ENCODE data around the gene PLXNA4. TPM values are rescaled to one million over a fixed set of nuclear protein-coding genes. Genes with fewer than 3 reads are reported as not detected.

PLXNA4 gene
- total RNA-seq, 1 experiment from 2014 or later, result not detected

DNA sequence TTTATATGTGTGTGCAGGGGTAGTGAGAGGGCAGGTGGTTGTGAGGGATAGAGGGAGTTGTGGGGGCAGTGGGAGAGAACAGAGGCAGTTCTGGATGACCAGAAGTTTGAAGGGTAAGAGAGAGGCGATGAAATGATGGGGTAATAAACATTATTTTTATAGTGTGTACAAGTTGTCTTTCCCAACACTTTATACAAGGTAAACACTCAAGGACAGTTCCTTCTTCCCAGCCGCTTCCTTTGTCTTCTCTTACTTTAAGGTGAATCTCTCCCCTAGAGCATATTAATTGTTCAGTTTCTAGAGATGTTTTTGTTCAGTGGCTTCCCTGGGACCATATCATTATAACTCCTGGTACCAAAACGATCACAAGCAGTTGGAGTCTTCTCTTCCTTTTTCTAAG, 475.8 kb downstream of the PLXNA4 start:
- peaks cover 6% of the 10 kb centered on the region for H3K27me3 Mint-ChIP-seq (ENCODE audit: insufficient read depth, unreplicated experiment)
- no peak overlapping the region for H3K27ac Mint-ChIP-seq (ENCODE audit: low read depth, unreplicated experiment)
- no peak for DNase-seq (ENCODE audit: unreplicated experiment)
- peaks cover 3% of the 10 kb centered on the region for H3K9me3 Mint-ChIP-seq (ENCODE audit: unreplicated experiment)
- POLR2A ChIA-PET, result no interaction called here
- no peaks in the 10 kb centered on the region for H3K4me1 Mint-ChIP-seq (ENCODE audit: insufficient read depth, unreplicated experiment)
- H3K36me3 Mint-ChIP-seq (ENCODE audit: insufficient read depth, unreplicated experiment), result no peaks in the 10 kb centered on the region
- TF ChIP-seq CTCF (IDR thresholded peaks at IDR 0.05; ENCODE audit: unreplicated experiment), result no peak
- intact Hi-C loops (cut with micrococcal nuclease), result no loop called here
- no peak overlapping the region for H3K4me3 Mint-ChIP-seq (ENCODE audit: unreplicated experiment)
- no TSS peak for BruUV-seq (replicated peaks)
- CTCF ChIA-PET, result no interaction called here

- POLR2A ChIA-PET, result no interaction called here
- intact Hi-C loops (cut with micrococcal nuclease), result no loop called here
- Mint-ChIP-seq H3K4me3 (ENCODE audit: unreplicated experiment) (no peak overlapping the region), H3K27ac (ENCODE audit: low read depth, unreplicated experiment) (no peak overlapping the region), H3K9me3 (ENCODE audit: unreplicated experiment) (peaks cover 5% of the 10 kb centered on the region), H3K36me3 (ENCODE audit: insufficient read depth, unreplicated experiment) (no peaks in the 10 kb centered on the region), H3K4me1 (ENCODE audit: insufficient read depth, unreplicated experiment) (no peaks in the 10 kb centered on the region), H3K27me3 (ENCODE audit: insufficient read depth, unreplicated experiment) (peaks cover 19% of the 10 kb centered on the region)
- no TSS peak for BruUV-seq (replicated peaks)
- CTCF ChIA-PET, result no interaction called here
- no peak for TF ChIP-seq CTCF (IDR thresholded peaks at IDR 0.05; ENCODE audit: unreplicated experiment)
- DNase-seq (ENCODE audit: unreplicated experiment), result no peak
Observed at GRCh38 chr7:132099163-132099562, 477.1 kb downstream of the PLXNA4 start.

DNA sequence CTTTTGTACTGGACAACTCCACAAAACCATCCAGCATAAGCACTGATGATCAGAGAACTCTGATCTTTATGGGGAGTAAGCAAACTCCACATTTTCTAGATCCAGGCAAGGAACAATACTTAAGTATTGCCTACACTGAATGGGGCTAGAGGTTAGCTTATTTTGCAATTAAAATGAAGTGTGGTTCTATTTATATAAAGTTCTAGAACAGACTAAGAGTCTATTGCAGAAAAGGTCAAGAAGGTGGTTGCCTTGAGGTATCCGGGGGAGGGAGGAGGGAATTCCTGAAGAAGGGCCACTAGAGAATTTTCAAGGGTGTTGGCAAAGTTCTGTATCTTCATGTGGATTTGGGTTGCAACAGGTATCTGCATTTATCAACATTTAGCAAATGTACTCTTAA, 477.9 kb downstream of the PLXNA4 start:
- POLR2A ChIA-PET, result no interaction called here
- no peaks in the 10 kb centered on the region for H3K36me3 Mint-ChIP-seq (ENCODE audit: insufficient read depth, unreplicated experiment)
- peaks cover 22% of the 10 kb centered on the region for H3K27me3 Mint-ChIP-seq (ENCODE audit: insufficient read depth, unreplicated experiment)
- H3K9me3 Mint-ChIP-seq (ENCODE audit: unreplicated experiment), result peaks cover 5% of the 10 kb centered on the region
- intact Hi-C loops (cut with micrococcal nuclease), result no loop called here
- no peak overlapping the region for H3K4me3 Mint-ChIP-seq (ENCODE audit: unreplicated experiment)
- H3K4me1 Mint-ChIP-seq (ENCODE audit: insufficient read depth, unreplicated experiment), result no peaks in the 10 kb centered on the region
- no peak for DNase-seq (ENCODE audit: unreplicated experiment)
- BruUV-seq (replicated peaks), result no TSS peak
- TF ChIP-seq CTCF (IDR thresholded peaks at IDR 0.05; ENCODE audit: unreplicated experiment), result no peak
- H3K27ac Mint-ChIP-seq (ENCODE audit: low read depth, unreplicated experiment), result no peak overlapping the region
- CTCF ChIA-PET, result interaction anchor here (1.2 kb wide), 1 partner anchor 8 kb away, joined by 3 read pairs; no protein-coding TSS in a partner anchor

DNA sequence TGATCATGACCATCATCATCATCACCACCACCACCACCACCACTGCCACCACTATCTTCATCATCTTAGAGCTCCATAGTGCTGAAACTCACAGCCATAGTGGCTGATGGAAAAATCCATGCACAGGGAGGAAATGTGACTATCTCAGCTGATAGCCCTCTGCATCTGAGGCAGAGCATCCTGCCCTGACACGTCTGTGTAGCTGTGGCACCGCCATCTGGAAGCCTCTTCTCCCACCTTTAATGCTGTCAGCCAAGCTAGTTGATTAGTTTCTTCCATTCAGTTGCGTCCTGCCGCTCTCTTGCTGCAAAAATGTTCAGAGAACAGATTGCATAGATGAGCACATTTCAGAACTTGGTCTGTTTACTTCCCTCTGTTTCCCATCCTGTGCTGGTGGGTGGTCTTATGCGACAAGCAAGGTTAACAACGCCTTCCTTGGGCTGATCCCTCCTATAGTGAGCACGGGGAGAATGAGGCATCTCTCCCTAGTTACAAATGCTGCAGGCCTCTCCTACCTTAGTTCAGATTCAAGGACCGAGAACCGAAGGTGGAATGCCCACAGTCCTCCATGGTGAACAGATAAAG, 478.6 kb downstream of the PLXNA4 start:
- Mint-ChIP-seq H3K36me3 (ENCODE audit: insufficient read depth, unreplicated experiment) (no peaks in the 10 kb centered on the region), H3K27me3 (ENCODE audit: insufficient read depth, unreplicated experiment) (peaks cover 22% of the 10 kb centered on the region), H3K27ac (ENCODE audit: low read depth, unreplicated experiment) (no peak overlapping the region), H3K4me3 (ENCODE audit: unreplicated experiment) (no peak overlapping the region), H3K4me1 (ENCODE audit: insufficient read depth, unreplicated experiment) (no peaks in the 10 kb centered on the region), H3K9me3 (ENCODE audit: unreplicated experiment) (peaks cover 5% of the 10 kb centered on the region)
- ChIA-PET POLR2A (no interaction called here), CTCF (interaction anchor here (1.2 kb wide), 1 partner anchor 9 kb away, joined by 3 read pairs; no protein-coding TSS in a partner anchor)
- no TSS peak for BruUV-seq (replicated peaks)
- no peak for DNase-seq (ENCODE audit: unreplicated experiment)
- intact Hi-C loops (cut with micrococcal nuclease), result no loop called here
- no peak for TF ChIP-seq CTCF (IDR thresholded peaks at IDR 0.05; ENCODE audit: unreplicated experiment)
